Right lobe of liver (tissue), 4 donors: Measurements from ENCODE around the gene LETM1.

Experiments
- POLR2A ChIP-seq: fragments of 450-650 bp; IDR thresholded peaks from one replicate; pipeline ENCODE4 v1.6.1; 2017; ENCODE audit warnings: antibody characterized with exemption, mild to moderate bottlenecking
- TF ChIP-seq, protein P1 (sequence below), 4 donors: fragments of 200-600 bp in 3 of 4; fragments of 450-650 bp in 1 of 4; IDR thresholded peaks; one replicate each; pipeline versions ENCODE4 v1.5.1 to v1.8.0; 2016 to 2022; ENCODE audit warnings: antibody characterized with exemption in 4 of 4, mild to moderate bottlenecking in 2 of 4
- donor health status: DM: no; HTN: no; CAD: no.
- donor health status: DM: no; HTN: no; CAD: no.
- donor health status: DM: no; HTN: yes; CAD: no.

DNA sequence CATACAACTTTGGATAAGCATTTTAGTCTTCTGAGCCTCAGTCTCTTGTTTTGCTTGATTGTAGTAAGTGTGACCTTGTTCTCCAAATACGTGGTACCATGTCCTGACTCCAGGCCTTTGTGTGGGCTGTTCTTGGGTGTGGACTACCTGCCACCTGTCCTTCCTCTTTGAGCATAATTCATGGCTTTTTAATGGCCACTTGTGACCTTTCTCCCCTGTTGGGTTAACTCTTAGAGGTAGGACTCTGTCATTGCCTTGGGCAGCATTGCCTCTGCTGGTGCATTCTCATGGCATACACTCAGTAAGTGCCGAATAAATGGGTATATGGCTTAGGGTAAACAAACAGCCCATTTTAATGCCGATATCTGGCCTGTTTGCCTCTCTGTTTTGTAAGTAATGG is 18.2 kb upstream of the LETM1 start:
- TF ChIP-seq, protein P1, sequence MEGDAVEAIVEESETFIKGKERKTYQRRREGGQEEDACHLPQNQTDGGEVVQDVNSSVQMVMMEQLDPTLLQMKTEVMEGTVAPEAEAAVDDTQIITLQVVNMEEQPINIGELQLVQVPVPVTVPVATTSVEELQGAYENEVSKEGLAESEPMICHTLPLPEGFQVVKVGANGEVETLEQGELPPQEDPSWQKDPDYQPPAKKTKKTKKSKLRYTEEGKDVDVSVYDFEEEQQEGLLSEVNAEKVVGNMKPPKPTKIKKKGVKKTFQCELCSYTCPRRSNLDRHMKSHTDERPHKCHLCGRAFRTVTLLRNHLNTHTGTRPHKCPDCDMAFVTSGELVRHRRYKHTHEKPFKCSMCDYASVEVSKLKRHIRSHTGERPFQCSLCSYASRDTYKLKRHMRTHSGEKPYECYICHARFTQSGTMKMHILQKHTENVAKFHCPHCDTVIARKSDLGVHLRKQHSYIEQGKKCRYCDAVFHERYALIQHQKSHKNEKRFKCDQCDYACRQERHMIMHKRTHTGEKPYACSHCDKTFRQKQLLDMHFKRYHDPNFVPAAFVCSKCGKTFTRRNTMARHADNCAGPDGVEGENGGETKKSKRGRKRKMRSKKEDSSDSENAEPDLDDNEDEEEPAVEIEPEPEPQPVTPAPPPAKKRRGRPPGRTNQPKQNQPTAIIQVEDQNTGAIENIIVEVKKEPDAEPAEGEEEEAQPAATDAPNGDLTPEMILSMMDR (IDR thresholded peaks at IDR 0.05) = no peak
- no peak for TF ChIP-seq POLR2A
